Gastroesophageal sphincter (tissue), 3 donors: ENCODE measurements around the gene KBTBD4.

Experiments
- CTCF ChIP-seq, 4 experiments: fragments of 200-600 bp in 2 of 4; fragments of 450-650 bp in 2 of 4; sonication (generic) in 1 of 4; IDR thresholded peaks; one replicate each; pipeline ENCODE4 v1.5.1; 2017 to 2019; ENCODE audit warnings: antibody characterized with exemption in 4 of 4, mild to moderate bottlenecking in 2 of 4, moderate library complexity in 2 of 4
- POLR2A ChIP-seq, 2 donors: fragments of 450-650 bp; IDR thresholded peaks; one replicate each; pipeline ENCODE4 v1.6.1; 2017; ENCODE audit warnings: antibody characterized with exemption in 2 of 2, mild to moderate bottlenecking in 2 of 2, moderate library complexity in 1 of 2

DNA sequence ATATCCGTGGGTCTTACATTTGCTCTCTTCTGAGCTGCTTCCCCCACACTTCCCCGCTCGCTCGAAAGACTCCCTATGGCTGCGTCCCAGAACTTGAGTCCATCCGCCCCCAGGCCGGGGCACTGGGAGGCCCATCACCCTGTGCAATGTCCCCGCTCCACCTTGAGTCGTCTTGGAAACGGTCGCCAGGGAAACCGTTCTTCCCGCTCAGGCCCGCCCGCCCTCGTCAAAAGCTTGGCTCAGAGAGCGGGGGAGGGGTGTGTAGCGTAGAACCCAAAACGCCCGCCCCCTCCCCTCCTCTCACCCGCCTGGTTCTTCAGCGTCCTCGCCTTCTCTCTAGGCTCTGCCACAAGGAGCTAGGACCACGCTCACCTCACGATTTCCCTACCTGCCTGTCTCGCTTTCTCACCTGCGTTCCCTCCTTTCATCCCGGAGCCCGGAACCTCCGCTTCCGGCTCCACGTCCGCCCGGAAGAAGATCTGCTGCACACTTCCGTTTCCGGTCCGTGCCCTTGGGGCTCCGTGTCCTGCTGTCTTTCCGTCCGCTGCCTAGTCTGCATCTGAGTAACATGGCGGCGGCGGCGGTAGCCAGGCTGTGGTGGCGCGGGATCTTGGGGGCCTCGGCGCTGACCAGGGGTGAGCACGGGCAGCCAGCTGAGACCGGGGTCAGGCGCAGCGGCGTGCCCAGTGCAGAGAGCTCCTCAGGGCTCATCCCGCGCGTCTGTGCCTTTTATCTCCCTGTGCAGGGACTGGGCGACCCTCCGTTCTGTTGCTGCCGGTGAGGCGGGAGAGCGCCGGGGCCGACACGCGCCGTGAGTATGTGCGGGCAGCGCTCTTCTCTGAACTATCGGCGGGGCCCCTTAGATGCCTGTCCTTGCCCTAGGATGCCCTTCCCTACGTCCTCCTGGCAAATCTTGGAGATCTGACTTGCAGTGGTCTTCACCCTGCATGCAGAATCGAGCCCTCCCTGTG, at the start of gene KBTBD4, which contains the start of gene NDUFS3:
- TF ChIP-seq CTCF (IDR thresholded peaks at IDR 0.05) (peak in 1 of 4 experiments; percentile 17), POLR2A (IDR thresholded peaks at IDR 0.05) (peak; percentile 24 to 49)
